HG03575 (cell line): ENCODE measurements around the gene BCAP31.
"Not testable (repeated sequence)": the region's sequence is repeated elsewhere in the genome, so short reads cannot be mapped to it uniquely, and the experiment has no call there.

Experiments
- ATAC-seq: cut with Tn5 transposase; IDR thresholded peaks from one replicate; pipeline ENCODE4 v1.9.1; 2021; ENCODE audit not compliant: unreplicated experiment, insufficient number of reproducible peaks, low FRiP score; ENCODE audit errors: extremely low read depth

BCAP31 gene

DNA sequence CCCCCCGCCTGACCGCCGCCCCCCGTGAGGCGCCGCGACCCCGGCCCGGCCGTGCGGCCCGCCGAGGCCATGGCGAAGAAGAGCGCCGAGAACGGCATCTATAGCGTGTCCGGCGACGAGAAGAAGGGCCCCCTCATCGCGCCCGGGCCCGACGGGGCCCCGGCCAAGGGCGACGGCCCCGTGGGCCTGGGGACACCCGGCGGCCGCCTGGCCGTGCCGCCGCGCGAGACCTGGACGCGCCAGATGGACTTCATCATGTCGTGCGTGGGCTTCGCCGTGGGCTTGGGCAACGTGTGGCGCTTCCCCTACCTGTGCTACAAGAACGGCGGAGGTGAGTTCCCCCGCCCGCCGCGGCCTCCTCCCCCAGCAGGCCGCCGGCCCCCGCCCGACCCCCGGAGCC lies 35.7 kb downstream of the BCAP31 start:
- no peak for ATAC-seq

DNA sequence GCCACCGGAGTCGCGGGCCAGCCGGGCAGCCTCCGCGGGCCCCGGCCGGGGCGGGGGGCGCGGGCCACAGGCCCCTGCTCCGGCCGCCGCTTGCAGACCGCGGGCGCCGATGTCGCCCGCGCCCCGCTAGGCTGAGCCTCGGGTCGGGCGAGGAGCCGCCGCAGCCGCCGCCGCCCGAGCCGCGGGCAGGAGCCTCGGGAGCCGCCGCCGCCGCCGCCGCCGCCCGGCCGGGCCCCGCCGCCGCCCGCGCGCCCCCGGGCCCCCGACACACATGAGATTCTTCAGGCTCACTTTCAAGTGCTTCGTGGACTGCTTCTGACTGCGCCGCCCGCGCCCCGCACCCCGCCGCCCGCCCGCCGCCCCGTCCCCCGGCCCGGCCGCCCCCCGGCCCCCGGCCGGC lies 36.1 kb downstream of the BCAP31 start:
- no peak for ATAC-seq

DNA sequence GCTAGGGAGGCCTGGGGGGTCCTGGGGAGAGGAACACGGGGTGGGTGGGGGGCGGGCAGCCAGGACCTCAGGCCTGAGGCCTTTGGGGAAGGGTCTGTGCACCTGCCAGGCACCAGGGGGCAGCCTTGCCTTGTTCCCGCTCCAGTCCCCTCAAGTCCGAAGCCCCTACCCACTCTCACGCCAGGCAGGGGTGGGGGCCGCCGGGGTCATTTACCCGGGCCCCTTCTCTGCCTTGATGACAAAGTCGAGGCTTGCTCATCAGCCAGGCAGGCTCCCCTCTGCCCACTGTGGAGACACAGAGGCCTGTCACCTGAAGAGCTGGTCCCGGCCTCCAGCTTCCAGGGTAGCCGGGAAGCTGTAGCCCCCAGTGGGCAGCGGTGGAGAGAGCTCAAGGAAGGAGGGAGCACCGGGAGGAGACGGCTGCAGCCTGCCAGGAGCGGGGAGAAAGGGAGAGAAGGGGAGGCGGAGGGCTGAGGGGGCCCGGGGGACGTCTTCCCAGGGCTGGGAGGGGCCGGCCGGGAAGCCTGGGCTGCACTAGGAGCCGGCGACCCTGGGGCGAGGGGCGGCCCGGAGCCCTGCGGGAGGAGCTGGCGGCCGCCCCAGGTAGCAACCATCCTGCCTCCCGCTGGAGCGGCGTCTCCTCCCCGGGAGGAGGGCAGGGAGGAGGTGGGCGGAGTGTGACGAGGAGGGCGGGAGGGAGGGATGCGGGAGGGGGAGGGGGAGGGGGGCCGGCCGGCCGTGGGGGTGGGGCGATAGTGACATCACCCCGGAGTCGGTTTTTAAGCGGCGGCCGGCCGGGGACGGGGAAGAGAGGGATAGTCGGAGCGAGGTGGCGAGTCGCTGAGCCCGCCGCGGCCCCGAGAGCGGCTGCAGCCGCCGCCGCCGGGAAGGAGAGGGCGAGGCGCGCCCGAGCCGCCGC lies 36.8 kb downstream of the BCAP31 start, which contains the start of gene SLC6A8:
SLC6A8 (plus strand) TSS at position 806 of the 919 bp plus-strand sequence. CDS start 649 bp downstream, outside the sequence.
- no peak for ATAC-seq

DNA sequence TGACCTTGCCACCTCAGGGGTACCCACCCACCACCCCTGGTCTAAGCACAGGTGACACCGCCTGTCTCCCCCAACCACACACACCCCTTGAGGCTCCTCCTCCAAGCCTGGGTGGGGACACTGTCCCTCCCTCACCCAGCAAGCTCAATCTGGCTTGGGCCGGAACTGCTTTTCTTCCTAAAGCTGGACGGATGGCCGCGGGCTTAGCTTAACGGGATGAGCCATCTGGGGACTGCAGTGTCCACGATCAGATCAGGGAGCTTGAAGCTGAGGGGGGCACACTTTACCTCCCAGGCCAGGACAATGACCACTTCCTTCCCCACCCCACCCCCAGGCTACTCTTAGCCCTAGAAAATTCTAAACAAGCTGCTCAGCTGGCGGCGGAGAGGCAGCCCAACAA lies 37.5 kb downstream of the BCAP31 start:
- ATAC-seq, result no peak

DNA sequence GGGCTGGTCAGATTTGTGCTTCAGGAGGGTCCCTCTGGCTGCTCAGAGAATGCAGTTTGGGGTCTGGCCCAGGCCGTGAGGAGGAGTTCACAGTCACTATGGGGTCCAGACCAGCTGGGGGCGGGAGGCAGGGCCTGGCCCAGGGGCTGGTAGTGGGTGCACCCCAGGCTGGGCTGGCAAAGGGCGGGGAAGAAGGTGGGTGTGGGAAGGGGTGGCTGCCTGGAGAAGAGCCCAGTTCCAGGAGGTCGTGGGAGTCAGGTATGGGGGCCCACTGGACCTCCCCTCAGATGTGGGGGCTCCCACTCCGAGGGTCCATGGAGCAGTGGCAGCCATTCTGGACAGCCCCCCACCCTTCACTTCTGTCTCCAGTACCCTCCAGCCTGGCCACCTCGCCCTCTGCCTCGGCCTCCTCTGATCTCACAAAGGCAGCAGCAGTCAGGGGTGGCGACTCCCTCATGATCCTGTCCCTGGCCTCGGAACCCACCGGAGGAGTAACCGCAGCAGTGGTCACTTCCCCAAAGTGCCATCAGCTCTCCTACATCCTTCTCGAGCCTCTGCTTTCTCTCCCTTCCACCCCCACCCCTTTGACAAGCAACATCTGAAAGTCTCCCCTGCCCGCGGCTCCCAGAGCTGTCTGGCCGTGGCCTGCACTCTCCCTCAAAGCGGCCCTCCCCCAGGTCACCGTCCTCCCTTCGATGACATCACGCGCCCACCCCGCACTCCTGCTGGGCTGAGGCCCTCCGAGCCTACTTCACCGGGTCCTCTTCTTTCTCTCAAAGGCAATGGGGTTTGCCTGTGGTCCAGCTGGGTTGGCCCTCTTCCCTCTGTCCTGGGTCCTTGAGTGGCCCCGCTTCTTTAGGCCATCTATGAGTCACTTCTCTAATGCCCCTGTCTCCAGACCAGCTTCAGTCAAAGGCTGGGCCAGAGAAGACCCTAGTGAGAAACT lies 38.2 kb downstream of the BCAP31 start:
- ATAC-seq, result no peak

DNA sequence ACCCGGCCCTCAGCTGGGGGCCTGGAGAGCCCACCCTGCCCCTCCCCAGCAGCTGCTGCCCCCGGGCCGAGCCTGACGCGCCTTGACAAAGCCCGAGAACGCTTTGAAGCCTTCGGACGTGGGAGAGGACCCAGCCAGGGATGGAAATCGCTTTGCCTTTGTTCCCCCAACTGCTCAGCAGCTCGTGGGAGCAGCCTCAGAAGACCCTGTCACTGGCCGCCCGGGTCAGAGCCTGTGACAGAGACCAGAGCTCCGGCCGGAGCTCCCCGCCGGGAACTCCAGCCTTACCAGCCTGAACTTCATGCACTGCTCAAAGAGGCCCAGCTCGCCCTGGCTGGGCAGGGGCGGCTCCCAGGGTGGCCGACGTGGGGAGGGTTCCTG lies 39.0 kb downstream of the BCAP31 start:
- ATAC-seq, result no peak

DNA sequence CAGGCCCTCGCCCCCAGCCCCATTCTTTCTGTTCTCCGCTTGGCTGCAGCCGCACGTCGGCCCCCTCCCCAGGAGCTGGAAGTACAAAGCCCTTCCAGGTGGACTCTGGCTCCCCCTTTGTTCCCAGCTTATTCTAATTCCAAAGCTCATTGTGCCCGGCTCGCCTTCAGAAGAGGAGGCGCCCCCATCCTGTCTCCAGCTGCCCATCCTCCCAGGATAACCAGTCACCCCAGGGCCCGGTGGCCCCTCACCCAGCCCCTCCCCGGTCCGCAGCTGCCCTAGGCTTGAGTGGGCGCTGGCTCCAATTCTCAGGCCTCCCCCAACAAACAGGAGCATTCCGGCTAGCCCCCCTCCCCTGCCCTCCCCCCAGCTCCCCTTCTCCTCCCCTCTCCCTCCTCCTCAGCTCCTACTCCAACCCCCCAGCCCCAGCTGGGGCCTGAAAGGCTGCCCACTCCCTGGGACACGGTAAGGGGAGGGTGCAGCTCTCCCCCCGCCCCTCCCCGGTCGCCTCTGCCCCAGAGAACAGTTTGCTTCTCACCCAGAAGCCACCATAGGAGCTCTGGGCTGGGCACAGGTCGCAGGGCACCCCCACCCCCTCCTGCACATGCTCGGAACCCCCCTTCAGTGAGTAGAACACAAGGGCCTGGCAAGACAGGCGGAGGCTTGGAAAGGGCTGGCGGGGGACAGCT lies 39.6 kb downstream of the BCAP31 start:
- no peak for ATAC-seq

DNA sequence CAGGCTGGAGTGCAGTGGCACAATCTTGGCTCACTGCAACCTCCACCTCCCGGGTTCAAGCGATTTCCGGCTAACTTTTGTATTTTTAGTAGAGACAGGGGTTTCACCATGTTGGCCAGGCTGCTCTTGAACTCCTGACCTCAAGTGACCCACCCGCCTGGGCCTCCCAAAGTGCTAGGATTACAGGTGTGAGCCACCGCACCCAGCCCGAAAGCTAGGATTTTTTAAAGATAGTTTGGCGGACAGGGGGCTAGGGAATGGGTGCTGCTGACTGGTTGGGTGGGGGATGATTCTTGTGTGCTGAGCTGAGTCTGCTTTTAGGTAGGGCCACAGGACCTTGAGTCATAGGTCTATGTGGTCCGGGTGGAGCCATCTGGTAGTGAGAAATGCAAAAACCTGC lies 40.7 kb downstream of the BCAP31 start:
- not testable (repeated sequence) for ATAC-seq

DNA sequence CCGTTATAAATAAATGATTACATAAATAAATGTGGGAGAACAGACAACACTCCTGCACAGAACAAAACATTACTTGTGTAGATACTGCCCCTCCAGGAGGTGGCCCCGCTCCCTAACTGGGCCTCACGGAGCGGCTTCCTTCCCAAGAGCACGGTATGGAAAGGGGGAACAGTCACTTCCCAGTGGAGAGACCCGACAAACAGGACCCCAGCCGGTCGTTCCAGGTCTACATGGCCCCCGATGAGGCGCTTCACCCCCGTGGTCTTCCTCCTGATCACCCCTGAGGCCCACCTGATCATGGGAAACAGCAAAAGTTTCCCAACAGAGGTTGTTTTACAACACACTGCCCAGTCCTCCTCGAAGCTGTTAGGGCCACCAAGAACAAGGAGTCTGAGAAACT lies 43.0 kb downstream of the BCAP31 start:
- no peak for ATAC-seq

DNA sequence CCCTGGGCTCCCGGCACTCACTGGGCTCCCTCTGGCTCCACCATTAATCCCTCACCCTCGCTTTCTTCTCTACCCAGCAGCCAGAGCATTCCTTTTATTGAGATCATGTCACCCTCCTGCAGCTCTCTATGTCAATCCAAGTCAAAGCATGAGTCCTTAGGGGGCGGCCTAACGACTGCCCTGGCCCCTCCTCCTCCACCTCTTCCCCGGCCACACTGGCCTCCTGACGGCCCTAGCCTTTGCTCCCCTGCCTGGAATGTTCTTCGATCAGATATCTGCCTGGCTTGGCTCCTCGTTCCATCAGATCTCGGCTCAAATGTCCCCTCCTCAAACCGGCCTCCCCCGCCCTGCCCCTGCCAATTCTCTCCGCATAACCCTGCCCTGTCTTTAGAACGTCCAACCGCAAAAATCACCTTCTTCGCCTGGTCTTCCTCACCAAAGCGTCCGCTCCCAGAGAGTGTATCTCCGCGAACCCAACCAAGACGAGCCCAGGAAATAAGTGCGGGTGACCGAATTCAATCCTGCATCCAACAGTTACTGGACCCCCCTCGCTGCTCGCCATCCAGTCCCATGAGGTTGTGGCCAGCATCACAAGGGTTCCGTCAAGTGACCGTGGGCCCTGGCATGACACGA lies 49.9 kb downstream of the BCAP31 start:
- ATAC-seq, result no peak

DNA sequence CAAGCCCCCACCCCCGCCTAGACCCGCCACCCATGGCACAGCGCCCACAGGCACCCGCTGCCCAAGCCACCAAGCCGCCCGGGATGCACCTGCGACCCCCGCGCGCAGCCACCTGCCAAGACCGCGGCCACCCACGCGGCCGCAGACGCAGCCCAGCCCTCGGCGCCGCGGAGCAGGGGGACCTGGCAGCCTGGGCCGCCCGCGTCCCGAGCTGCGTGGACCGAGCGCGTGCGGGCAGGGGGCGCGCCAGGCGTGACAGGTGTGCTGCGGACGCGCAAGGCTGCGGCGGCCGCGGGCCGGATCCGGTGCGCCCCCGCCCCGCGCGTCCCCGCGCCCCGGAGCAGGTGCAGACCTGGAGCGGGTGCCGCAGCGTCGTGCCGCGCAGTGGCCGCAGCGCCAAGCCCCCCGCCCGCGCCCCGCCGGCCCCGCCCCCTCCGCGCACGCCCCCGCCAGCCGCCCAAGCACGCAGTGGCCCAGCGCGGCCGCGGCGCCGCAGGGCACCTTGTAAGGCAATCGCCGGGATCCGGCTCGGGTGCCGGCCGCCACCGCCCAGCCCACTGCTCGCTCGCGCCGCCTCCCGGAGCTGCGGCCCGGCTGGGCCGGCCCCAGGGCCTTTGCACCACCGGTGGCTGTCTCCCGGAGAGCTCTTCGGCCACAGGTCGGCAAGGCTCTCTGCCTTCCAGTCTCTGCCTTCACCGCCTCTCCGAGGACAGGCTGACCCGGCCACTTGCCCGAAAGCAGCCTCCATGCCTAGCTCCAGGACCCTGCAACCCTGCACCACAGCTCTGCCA lies 50.6 kb downstream of the BCAP31 start, which contains the start of gene PNCK:
PNCK (minus strand) TSS at position 386 of the 791 bp plus-strand sequence. CDS start 737 bp downstream, outside the sequence.
- ATAC-seq, result no peak

DNA sequence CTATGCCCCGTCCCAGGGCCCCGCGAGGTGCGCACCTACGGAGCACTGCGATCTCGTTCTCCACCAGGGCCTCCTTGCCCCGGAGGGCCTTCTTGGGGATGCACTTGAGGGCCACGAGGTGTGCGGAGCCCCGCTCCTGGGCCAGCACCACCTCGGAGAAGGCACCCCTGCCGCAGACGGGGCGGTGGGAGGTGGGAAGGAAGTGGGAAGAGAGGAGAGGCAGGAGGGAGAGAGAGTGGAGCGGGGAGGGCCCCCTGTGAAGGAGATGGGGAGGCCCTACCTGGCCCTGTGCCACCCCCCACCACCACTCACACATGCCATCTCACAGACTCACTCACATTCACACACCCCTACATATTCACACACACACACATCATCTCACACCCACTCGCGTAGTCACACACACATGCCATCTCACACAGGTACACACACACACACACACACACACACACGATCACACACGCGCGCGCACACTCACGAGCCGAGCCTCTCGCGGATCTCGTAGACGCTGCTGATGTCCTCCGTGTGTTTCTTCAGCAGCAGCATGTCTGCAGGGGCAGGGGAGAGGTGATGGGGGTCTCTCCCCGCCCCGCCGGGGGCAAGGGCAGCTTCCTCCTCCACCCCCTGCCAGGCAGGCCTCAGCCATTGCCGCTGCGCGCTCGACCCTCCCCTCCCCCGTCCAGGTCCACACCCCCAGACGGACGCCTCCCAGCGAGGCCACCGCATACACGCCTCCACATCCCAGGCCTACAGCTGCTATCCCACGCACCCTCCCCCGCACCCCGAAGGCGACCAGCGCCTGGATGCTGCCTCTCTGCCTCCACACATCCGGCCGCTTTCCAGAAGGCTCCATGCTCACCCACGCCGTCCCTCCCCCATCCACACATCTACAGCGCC lies 51.4 kb downstream of the BCAP31 start:
- ATAC-seq, result no peak

DNA sequence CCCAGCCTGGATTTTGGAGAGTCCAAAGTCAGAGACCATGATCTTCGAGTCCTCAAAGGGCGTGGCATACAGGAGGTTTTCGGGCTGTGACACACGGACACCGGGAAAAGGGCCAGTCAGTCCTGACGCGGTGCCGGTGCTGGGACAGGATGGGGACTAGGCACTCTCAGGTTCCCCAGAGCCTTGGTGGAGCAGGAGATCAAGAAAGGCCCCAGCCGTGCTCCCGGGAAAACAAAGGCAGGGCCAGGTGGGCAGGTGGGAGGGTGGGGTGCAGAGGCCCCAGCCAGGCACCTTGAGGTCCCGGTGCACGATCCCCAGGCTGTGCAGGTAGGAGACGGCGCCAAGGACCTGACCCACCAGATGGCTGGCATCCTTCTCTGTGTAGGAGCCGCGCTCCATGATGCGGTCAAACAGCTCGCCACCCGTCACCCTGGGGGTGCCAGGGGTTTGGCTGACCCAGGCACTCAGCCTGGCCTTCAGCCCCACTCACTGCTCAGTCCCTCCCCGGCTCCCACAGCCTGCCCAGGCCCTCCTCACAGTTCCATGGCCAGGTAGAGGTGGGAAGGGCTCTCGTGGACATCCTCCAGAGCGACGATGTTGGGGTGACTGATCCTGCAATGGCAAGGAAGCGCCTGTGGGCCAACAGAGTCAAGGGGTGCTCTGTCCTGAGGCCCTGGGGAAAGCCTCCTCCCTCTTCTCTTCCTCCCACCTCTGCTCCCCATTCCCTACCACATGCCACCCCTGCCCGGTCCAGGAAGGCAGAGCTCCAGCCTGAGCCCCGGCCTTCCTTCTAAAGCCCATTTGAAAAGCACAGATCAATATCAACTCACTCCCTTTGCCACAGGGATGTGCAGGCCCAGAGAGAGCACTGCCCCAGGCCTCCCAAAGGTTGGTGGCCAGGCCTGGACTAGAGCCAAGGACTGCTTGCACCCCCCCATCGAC lies 52.3 kb downstream of the BCAP31 start:
- ATAC-seq, result no peak

DNA sequence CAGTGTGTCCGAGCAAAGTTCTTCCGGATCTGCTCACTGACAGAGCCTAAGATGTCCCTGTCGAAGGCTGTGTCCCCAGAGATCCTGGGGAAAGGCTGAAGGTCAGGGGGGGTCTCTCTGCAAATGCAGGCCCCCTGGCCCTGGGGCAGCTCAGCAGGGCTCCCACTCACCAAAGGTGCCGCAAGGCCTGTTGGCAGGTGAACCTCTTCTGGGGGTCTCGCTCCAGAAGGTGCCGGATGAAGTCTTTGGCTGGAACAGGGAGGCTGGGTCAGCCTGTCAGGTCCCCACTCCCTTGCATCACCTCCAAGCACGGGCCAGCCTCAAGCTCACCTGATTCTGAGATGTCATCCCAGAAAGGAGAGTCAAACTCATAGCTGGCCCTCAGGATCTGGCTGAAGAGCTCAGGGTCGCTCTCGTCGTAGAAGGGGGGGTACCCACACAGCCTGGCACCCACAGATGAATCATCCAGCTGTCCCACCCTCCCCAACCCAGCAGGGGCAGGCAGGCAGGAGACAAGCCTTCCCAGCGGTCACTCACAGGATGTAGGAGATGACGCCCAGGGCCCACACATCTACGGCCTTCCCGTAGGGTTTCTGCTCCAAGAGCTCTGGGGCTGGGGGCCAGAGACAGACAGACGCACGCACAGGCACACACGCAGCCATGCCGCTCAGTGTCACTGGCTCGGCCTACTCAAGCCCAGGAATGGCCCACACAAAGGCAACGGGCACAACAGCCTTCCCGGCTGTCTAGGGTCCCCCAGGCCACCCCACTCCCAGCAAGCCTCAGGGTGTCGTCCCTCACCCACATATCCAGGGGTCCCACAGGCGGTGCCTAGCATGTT lies 53.2 kb downstream of the BCAP31 start:
- ATAC-seq, result no peak
